DOHH2 (cell line): Measurements from ENCODE around the gene FBXO39.

Experiments
- CTCF ChIP-seq: fragments of 200-600 bp; sonication (generic); IDR thresholded peaks from one replicate; pipeline ENCODE4 v1.5.1; 2014; ENCODE audit warnings: antibody characterized with exemption, mild to moderate bottlenecking, low read depth, low read length; ENCODE audit not compliant: poor library complexity, severe bottlenecking
- EZH2phosphoT487 ChIP-seq: fragments of 200-600 bp; sonication (generic); IDR thresholded peaks from 2 replicates; pipeline ENCODE4 v1.6.1; 2017; ENCODE audit warnings: borderline replicate concordance, mild to moderate bottlenecking, antibody characterized with exemption, low read length, moderate library complexity, mixed read lengths

- TF ChIP-seq EZH2phosphoT487 = no peak
- TF ChIP-seq CTCF = no peak
Measured at GRCh38 chr17:6823011-6823442, 47.0 kb downstream of the FBXO39 start.
